H1 (cell line): ENCODE measurements around the gene HSPA4.

ENCODE experiments used
- CEBPB ChIP-seq: IDR thresholded peaks from 2 replicates; pipeline ENCODE4 v1.6.1; 2012; ENCODE audit warnings: low read depth, low read length
- EP300 ChIP-seq, 2 experiments: IDR thresholded peaks; 1 replicate in 1 of 2; 2 replicates in 1 of 2; pipeline ENCODE4 v1.6.1; 2011 to 2012; ENCODE audit warnings: low read depth in 2 of 2, low read length in 2 of 2, mild to moderate bottlenecking in 2 of 2, borderline replicate concordance in 1 of 2, inconsistent platforms in 1 of 2, moderate library complexity in 1 of 2
- MAX ChIP-seq: IDR thresholded peaks from 2 replicates; pipeline ENCODE4 v1.6.1; 2012; ENCODE audit warnings: inconsistent platforms
- POLR2A ChIP-seq, 2 experiments: IDR thresholded peaks; 1 replicate in 1 of 2; 2 replicates in 1 of 2; pipeline ENCODE4 v1.6.1; 2011; ENCODE audit warnings: low read depth in 2 of 2, low read length in 2 of 2, mild to moderate bottlenecking in 2 of 2; ENCODE audit errors: control extremely low read depth in 1 of 2
- TF ChIP-seq, protein P1 (sequence below): IDR thresholded peaks from 2 replicates; pipeline ENCODE4 v1.6.1; 2012; ENCODE audit warnings: low read length, inconsistent platforms
- TF ChIP-seq, protein P2 (sequence below), 3 experiments: IDR thresholded peaks; 1 replicate in 2 of 3; 2 replicates in 1 of 3; pipeline versions ENCODE4 v1.5.1 to v1.6.1; 2011; ENCODE audit warnings: low read length in 3 of 3, mild to moderate bottlenecking in 3 of 3, inconsistent platforms in 2 of 3, low read depth in 1 of 3, moderate library complexity in 1 of 3; ENCODE audit not compliant: insufficient read depth in 1 of 3; ENCODE audit errors: control extremely low read depth in 1 of 3

GRCh38 chr5:133120156-133120750 is 68.4 kb downstream of the HSPA4 start:
- no peak for TF ChIP-seq EP300 (IDR thresholded peaks at IDR 0.05; ENCODE audit: borderline replicate concordance in 1 of 2, low read depth in 2 of 2, low read length in 2 of 2)
- TF ChIP-seq, protein P1, sequence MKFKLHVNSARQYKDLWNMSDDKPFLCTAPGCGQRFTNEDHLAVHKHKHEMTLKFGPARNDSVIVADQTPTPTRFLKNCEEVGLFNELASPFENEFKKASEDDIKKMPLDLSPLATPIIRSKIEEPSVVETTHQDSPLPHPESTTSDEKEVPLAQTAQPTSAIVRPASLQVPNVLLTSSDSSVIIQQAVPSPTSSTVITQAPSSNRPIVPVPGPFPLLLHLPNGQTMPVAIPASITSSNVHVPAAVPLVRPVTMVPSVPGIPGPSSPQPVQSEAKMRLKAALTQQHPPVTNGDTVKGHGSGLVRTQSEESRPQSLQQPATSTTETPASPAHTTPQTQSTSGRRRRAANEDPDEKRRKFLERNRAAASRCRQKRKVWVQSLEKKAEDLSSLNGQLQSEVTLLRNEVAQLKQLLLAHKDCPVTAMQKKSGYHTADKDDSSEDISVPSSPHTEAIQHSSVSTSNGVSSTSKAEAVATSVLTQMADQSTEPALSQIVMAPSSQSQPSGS: no peak
- TF ChIP-seq CEBPB: no peak
- TF ChIP-seq, protein P2, sequence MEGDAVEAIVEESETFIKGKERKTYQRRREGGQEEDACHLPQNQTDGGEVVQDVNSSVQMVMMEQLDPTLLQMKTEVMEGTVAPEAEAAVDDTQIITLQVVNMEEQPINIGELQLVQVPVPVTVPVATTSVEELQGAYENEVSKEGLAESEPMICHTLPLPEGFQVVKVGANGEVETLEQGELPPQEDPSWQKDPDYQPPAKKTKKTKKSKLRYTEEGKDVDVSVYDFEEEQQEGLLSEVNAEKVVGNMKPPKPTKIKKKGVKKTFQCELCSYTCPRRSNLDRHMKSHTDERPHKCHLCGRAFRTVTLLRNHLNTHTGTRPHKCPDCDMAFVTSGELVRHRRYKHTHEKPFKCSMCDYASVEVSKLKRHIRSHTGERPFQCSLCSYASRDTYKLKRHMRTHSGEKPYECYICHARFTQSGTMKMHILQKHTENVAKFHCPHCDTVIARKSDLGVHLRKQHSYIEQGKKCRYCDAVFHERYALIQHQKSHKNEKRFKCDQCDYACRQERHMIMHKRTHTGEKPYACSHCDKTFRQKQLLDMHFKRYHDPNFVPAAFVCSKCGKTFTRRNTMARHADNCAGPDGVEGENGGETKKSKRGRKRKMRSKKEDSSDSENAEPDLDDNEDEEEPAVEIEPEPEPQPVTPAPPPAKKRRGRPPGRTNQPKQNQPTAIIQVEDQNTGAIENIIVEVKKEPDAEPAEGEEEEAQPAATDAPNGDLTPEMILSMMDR (IDR thresholded peaks at IDR 0.05; ENCODE audit: control extremely low read depth in 1 of 3, insufficient read depth in 1 of 3, low read depth in 1 of 3, low read length in 3 of 3): no peak
- no peak for TF ChIP-seq MAX
- TF ChIP-seq POLR2A (IDR thresholded peaks at IDR 0.05; ENCODE audit: control extremely low read depth in 1 of 2, low read depth in 2 of 2, low read length in 2 of 2): no peak
